ENCODE results near the gene CWC27. TPM values are rescaled to one million over a fixed set of nuclear protein-coding genes. Genes with fewer than 3 reads are reported as not detected.

Gene CWC27
- total RNA-seq, 2 donors from 2014 or later = 8.5 to 12.5 TPM

- WGBS = 47% methylated on average over 3 of the region's 3 CpGs
- no peaks in the 10 kb centered on the region for H3K4me1 ChIP-seq (replicated peaks)
- TF ChIP-seq POLR2A (IDR thresholded peaks at IDR 0.05) (no peak), POLR2AphosphoS5 (IDR thresholded peaks at IDR 0.05) (no peak)
- TF ChIP-seq, protein P1, sequence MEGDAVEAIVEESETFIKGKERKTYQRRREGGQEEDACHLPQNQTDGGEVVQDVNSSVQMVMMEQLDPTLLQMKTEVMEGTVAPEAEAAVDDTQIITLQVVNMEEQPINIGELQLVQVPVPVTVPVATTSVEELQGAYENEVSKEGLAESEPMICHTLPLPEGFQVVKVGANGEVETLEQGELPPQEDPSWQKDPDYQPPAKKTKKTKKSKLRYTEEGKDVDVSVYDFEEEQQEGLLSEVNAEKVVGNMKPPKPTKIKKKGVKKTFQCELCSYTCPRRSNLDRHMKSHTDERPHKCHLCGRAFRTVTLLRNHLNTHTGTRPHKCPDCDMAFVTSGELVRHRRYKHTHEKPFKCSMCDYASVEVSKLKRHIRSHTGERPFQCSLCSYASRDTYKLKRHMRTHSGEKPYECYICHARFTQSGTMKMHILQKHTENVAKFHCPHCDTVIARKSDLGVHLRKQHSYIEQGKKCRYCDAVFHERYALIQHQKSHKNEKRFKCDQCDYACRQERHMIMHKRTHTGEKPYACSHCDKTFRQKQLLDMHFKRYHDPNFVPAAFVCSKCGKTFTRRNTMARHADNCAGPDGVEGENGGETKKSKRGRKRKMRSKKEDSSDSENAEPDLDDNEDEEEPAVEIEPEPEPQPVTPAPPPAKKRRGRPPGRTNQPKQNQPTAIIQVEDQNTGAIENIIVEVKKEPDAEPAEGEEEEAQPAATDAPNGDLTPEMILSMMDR (IDR thresholded peaks at IDR 0.05) = no peak
- H3K4me3 ChIP-seq = no peak overlapping the region
- no peaks in the 10 kb centered on the region for H3K36me3 ChIP-seq
- H3K27ac ChIP-seq = no peak overlapping the region
- no peaks in the 10 kb centered on the region for H3K27me3 ChIP-seq (replicated peaks; ENCODE audit: insufficient read depth)
- intact Hi-C loops (cut with DNase I) = no loop called here
- DNase-seq (ENCODE audit: low spot score) = no peak
- H3K9me3 ChIP-seq = no peaks in the 10 kb centered on the region
Measured at GRCh38 chr5:65047225-65047624, 278.5 kb downstream of the CWC27 start.

DNA sequence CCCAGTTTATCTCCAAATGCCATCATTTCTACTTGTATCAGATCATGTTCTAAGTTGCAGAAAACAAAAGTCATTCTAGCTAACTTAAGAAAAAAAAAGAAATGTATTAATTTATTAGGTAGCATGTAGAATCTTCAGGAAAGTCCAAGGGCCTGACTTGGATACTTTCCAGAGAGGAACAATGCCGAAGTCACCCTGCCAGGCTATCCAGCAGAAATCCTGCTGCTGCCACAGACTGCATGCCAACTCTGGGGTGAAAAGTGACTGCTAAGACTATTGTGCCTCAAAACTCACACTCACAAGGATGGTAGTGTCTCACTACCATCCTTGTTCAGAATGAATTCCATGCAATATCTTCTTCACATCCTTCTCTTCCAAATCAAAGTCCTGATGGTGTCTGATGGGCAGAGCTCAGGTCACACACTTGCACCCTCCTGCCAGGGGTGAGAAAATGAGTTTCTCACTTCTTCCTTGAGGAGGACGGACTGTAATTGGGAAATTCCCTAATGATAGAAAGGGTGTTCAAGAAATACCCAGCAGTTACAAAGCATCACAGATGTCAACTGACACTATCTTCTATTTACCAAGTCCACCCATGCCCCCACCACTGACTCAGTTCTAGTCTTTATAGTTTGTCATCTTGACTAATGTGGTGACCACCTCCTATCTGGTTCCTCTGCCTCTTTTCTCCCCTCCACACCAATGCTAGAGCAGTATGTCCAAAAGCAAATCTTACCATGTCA is 279.4 kb downstream of the CWC27 start:
- intact Hi-C loops (cut with DNase I) = no loop called here
- Histone ChIP-seq H3K27me3 (replicated peaks; ENCODE audit: insufficient read depth) (no peaks in the 10 kb centered on the region), H3K4me1 (replicated peaks) (no peaks in the 10 kb centered on the region), H3K9me3 (no peaks in the 10 kb centered on the region), H3K36me3 (no peaks in the 10 kb centered on the region), H3K27ac (no peak overlapping the region), H3K4me3 (no peak overlapping the region)
- 57% methylated on average over 2 of the region's 2 CpGs for WGBS
- DNase-seq (ENCODE audit: low spot score) = no peak
- TF ChIP-seq POLR2AphosphoS5 (IDR thresholded peaks at IDR 0.05) (no peak), POLR2A (IDR thresholded peaks at IDR 0.05) (no peak)
- TF ChIP-seq, protein P1 (IDR thresholded peaks at IDR 0.05) = no peak

DNA sequence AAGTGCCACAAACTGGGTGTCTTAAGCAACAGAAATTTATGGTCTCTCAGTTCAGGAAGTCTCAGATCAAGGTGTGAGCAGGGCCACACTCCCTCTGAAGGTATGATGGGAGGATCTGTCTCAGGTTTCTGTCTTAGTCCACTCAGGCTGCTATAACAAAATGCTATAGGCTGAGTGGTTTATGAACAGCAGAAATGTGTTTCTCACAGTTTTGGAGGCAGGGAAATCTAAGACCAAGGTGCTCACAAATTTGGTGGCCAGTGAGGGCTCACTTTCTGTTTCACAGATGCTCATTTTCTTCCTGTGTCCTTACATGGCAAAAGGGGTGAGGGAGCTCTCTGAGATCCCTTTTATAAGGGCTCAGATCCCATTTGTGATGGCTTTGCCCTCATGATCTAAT is 281.4 kb downstream of the CWC27 start:
- Histone ChIP-seq H3K27me3 (replicated peaks; ENCODE audit: insufficient read depth) (no peaks in the 10 kb centered on the region), H3K36me3 (no peaks in the 10 kb centered on the region), H3K27ac (no peak overlapping the region), H3K9me3 (no peaks in the 10 kb centered on the region), H3K4me3 (no peak overlapping the region), H3K4me1 (replicated peaks) (no peaks in the 10 kb centered on the region)
- DNase-seq (ENCODE audit: low spot score) = no peak
- TF ChIP-seq, protein P1 (IDR thresholded peaks at IDR 0.05) = no peak
- TF ChIP-seq POLR2AphosphoS5 (IDR thresholded peaks at IDR 0.05) = no peak
- TF ChIP-seq POLR2A (IDR thresholded peaks at IDR 0.05) = no peak
- intact Hi-C loops (cut with DNase I) = no loop called here

DNA sequence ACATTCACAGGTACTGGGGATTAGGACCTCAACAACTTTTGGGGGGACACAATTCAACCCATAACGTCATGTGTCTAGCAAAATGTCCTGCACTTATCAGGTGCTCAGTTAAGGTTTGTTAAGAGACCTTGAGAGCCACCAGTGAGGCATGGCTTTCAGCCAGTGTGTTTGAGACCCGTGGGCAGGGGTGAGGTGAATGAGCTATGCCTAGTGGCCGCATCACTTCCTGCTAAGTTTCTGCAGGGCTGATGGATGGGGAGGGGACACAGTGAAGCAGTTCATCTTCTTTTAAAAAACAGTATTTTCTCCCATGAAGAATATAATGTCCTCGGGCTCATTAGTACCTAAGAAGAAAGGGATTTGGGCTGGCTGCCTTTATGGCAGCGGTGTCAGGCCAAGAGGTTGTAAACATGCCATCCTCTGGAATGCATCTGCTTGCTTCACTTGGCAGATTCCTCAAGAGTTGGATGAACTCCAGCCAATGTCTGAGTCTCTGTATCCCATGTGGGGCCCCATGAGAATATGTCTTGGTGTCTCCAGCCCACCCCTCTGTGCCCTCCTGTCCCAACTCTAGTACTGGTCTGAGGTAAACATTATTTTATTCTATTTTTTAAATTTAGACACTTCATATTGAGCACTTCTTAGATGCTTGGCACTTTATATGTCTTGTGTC is 282.2 kb downstream of the CWC27 start:
- intact Hi-C loops (cut with DNase I) = no loop called here
- Histone ChIP-seq H3K27ac (no peak overlapping the region), H3K27me3 (replicated peaks; ENCODE audit: insufficient read depth) (no peaks in the 10 kb centered on the region), H3K36me3 (no peaks in the 10 kb centered on the region), H3K9me3 (no peaks in the 10 kb centered on the region), H3K4me1 (replicated peaks) (no peaks in the 10 kb centered on the region), H3K4me3 (no peak overlapping the region)
- DNase-seq (ENCODE audit: low spot score) = no peak
- TF ChIP-seq POLR2AphosphoS5 (IDR thresholded peaks at IDR 0.05) (no peak), POLR2A (IDR thresholded peaks at IDR 0.05) (no peak)
- TF ChIP-seq, protein P1 (IDR thresholded peaks at IDR 0.05) = no peak
- WGBS = 27% methylated on average over 5 of the region's 5 CpGs

GRCh38 chr5:65055938-65056337 is 287.2 kb downstream of the CWC27 start:
- Histone ChIP-seq H3K4me1 (replicated peaks) (no peaks in the 10 kb centered on the region), H3K27ac (no peak overlapping the region), H3K36me3 (no peaks in the 10 kb centered on the region), H3K27me3 (replicated peaks; ENCODE audit: insufficient read depth) (no peaks in the 10 kb centered on the region), H3K4me3 (no peak overlapping the region), H3K9me3 (no peaks in the 10 kb centered on the region)
- 63% methylated on average over 1 of the region's 1 CpG for WGBS
- TF ChIP-seq, protein P1 (IDR thresholded peaks at IDR 0.05) = no peak
- no peak for TF ChIP-seq POLR2AphosphoS5 (IDR thresholded peaks at IDR 0.05)
- TF ChIP-seq POLR2A (IDR thresholded peaks at IDR 0.05) = no peak
- DNase-seq (ENCODE audit: low spot score) = no peak
- intact Hi-C loops (cut with DNase I) = no loop called here
